M059J (cell line): ENCODE results near the gene CDC14A. TPM values are rescaled to one million over a fixed set of nuclear protein-coding genes. Genes with fewer than 3 reads are reported as not detected.

Source experiments
- DNase-seq: peaks from one replicate; pipeline ENCODE4 v3.0.0-alpha.2; 2012; ENCODE audit warnings: low read depth
- total RNA-seq: library from RNA; depleted of rRNA; stranded (reverse); fragments of >200 nt; shearing (Covaris generic); gene quantifications from 2 replicates; pipeline ENCODE4 v1.2.3, GENCODE V29; 2014; rRNA removed

Gene CDC14A
- total RNA-seq, 1 experiment from 2014 or later = 5.2 TPM

DNA sequence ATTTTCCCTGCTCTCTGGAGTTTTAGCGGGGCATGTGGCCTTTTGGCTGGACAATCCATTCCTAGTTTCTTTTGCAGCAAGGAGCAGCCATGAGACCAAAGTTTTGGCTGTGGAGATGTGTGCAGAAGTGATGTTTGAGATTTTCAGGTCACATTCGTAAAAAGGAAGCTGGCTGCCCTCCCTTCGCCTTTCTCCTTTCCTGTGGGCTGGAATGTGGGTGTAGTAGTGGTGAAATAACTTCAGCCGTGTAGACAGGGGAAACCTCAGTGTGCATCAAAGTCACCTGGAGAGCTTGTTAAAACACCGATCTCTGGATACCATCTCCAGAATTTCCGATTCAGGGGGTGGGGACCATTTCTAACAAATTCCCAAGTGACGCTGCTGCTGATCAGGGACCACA, 180.3 kb downstream of the CDC14A start:
- DNase-seq = no peak

DNA sequence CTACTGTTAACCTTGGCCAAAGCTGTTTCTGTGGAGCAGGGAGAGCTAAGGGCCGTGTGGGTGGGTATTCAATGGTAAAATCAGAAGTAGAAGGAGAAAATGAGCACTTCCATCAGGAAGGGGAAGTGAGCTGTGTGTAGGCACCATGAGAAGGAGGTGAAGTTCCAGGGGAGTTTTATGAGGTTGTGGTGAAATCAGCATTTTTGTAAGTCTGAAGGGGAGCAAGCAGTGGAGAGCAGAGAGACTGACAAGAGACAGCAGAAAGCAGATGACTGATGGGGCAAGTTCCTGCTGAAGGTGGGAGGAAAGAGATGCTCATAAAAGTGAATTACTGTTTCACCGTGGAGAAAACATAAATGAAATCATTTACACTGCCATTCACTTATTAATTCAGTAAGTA, 183.0 kb downstream of the CDC14A start:
- no peak for DNase-seq

DNA sequence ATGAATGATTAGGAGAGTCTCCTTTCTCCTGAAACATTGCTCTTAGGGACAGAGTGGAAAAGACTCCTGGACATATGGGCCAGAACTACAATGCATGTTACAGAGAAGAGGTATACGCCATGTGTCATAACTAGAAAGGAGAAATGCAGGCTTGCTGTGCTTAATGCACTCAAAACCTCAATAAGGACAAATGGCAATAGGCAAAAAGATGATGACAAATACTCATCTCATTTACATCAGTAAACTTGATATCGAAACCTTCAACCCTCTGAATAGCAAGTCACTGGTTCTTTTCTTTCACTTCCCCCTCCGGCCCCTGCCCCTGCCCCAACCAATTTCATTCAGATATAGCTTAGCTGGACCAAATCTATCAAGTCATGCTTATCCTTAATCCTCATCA, 183.7 kb downstream of the CDC14A start:
- no peak for DNase-seq

DNA sequence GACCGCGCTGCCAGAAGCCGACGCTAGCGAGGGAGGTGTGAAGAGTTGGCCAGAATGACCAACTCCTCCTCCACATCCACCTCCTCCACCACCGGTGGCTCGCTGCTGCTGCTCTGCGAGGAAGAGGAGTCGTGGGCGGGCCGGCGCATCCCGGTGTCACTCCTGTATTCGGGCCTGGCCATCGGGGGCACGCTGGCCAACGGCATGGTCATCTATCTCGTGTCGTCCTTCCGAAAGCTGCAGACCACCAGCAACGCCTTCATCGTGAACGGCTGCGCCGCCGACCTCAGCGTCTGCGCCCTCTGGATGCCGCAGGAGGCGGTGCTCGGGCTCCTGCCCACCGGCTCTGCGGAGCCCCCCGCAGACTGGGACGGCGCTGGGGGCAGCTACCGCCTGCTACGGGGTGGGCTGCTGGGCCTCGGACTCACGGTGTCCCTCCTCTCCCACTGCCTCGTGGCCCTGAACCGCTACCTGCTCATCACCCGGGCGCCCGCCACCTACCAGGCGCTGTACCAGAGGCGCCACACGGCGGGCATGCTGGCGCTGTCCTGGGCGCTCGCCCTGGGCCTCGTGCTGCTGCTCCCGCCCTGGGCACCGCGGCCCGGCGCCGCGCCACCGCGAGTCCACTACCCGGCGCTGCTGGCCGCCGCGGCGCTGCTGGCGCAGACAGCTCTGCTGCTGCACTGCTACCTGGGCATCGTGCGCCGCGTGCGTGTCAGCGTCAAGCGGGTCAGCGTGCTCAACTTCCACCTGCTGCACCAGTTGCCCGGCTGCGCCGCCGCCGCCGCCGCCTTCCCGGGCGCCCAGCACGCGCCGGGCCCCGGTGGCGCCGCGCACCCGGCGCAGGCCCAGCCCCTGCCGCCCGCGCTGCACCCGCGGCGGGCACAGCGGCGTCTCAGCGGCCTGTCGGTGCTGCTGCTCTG, 186.9 kb downstream of the CDC14A start:
- DNase-seq = peak; percentile 35

DNA sequence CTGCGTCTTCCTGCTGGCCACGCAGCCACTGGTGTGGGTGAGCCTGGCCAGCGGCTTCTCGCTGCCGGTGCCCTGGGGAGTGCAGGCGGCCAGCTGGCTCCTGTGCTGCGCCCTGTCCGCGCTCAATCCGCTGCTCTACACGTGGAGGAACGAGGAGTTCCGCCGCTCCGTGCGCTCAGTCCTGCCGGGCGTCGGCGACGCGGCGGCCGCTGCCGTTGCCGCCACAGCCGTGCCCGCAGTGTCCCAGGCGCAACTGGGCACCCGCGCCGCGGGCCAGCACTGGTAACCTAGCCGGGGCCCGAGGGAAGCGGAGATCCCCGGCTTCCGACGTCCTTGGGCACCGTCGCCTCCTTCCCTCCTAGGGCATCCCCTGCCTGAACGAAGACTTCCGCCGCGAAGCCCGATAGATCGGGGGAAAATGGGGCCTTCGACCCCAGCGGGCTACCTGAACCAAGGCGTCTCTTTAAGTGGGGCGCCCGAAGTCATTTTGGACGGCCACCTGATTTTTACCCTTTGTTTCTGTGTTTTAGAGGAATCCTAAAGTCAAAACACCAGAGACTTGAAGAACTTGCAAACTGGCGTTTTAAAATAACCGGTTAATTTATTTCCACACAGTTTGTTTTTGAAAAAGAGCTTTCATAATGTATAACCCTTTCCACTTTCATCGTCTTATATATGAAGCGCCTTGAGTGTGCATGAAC, 187.7 kb downstream of the CDC14A start:
- DNase-seq = peak; percentile 28

DNA sequence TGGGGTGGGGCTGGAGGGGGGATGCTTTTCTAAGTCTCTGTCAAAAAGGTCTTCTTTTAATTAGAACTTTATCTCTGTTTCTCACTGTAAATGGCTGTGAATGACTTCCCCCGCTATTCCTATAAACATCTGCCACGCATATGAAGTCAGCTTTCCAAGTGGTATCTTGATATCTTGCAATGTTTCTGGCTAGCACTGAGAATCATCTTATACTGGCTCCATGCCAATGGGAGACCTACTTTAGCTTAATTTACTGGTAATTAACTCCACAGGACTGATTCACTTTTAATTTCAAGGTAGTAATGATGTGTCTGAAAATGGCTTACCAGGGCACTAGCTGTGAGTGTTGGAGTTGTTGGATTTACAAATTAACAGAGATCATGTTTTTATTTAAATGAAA, 190.0 kb downstream of the CDC14A start:
- DNase-seq = no peak

DNA sequence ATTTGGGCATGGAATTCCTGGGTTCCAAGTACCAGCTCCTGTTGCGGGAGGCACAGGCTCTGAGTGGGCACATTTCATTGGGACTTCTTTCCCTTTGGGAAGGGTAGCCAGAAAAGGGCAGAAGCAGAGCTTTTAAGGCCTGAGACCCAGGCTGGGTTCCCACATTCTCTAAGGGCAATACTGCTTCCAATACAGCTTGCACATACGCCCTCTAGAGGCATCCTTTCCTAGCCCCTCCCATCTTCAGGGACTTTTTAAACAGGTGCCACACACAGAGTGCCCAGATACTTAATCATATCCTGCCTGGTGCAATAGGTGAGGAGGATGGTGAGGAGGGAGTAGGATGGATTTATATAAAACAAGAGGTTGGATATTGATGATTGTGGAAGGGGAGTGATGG, 191.3 kb downstream of the CDC14A start:
- DNase-seq = peak; percentile 20

DNA sequence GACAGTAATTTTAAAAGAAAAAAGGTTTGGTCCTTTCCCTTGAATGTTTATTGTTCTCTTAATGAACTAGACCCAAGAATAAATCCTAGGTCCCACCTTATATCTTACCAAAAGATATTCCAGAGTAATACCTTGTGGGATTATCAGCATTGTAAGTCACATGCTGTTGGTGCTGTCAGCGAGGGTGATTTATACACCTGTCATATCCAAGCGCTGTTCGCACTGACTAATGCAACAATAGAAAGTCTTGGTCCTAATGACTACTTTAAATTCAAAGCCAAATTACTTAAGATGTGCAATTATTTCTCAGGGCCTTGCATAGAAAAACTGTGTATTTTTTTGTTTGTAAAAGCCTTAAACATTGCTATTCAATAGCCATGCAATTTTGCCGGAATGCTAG, 192.5 kb downstream of the CDC14A start:
- no peak for DNase-seq

DNA sequence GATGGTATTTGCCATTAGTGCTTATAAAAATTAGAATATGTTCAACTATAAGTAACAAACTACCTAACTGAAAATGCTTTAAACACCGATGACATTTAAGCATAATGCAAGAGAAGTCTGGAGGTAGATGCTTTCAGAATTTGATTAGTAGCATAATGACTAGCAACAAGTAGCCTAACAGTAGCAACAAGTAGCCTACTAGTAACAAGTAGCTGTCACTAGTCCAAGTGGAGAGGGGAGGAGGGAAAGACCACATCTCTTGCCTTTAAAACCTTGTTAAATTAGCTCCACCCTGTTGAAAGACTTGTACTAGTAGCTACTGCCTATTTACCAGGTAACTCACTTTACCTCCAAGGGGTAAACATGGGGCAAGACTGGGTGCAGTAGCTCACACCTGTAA, 193.5 kb downstream of the CDC14A start:
- no peak for DNase-seq

DNA sequence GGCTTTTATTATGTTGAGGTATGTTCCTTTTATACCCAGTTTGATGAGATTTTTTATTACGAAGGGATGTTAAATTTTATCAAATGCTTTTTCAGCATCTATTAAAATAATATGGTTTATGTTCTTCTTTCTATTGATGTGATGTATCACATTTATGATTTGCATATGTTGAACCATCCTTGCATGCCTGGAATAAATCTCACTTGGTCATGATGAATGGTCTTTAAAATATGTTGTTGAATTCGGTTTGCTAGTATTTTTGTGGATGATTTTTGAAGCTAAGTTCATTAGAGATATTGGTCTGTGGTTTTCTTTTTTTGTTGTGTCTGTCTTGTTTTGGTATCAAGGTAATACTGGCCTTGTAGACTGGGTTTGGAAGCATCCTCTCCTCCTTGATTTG, 199.7 kb downstream of the CDC14A start:
- DNase-seq = no peak

DNA sequence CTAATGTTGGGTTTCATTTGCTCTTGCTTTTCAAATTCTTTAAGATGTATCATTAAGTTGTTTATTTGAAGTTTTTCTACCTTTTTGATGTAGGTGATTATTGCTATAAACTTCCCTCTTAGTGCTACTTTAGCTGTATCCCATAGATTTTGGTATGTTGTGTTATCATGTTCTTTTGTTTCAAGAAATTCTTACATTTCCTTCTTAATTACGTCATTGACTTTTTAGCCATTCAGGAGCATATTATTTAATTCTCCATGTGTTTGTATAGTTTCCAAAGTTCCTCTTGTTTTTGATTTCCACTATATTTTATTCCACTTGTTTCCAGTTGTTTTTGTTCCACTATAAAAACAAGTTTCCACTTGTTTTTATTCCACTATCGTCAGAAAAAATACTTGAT, 200.6 kb downstream of the CDC14A start:
- DNase-seq = no peak

DNA sequence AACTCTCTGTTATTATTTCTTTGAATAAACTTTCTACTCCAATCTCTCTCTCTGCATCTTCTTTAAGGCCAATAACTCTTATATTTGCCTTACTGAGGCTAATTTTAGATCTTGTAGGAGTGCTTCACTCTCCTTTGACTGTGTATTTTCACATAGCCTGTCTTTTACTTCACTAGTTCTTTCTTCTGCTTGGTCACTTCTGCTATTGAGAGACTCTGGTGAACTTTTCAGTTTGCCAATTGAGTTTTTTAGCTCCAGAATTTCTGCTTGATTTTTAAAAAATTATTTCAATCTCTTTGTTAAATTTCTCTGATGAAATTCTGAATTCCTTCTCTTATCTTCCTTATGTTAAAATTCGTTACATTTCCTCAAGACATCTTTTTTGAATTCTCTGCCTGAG, 203.9 kb downstream of the CDC14A start:
- DNase-seq = no peak

DNA sequence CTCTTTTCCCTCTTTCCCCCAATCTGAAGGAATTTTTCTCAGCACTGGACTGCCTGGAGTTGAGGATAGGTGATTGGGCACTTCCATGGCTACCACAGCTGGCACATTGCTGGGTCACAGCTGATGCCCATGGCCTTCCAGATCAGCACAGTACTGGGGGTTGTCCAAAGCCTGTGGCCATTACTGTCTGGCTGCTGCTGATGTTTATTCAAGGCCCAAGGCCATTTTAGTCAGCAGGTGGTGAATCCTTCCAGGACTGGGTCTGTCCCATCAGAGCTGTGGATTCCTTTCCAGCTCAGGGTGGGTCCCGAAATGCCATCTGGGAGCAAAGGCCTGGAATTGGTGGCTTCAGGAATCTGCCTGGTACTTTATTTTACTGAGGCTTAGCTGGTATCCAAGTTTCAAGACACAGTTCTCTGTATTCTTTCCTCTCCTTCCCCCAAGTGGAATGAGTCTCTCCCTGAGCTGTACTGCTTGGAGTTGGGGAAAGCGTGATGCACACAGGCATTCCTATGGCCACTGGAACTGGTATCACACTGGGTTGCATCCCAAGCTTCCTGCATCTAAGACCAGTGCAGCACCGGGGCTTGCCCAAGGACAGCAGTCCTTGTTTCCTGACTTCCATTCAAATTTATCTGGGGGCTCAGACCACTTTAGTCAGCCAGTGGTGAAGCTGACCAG, 204.8 kb downstream of the CDC14A start:
- DNase-seq = no peak

DNA sequence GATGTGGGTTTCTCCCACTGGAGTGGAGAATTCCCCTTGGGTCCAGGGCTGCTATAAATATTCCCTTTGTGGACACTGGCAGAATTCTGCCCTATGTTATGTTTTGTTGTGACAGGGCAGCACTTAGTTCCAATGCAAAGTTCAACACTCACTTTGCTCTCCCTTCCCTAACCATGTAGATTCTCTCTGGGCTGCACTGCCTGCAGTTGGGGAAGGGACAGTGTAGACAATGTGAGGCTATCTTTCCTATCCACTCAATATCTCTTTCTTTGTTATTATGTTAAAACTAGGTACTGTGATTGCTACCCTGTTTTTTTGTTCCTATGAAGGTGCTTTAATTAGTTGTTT, 205.3 kb downstream of the CDC14A start:
- DNase-seq = no peak

DNA sequence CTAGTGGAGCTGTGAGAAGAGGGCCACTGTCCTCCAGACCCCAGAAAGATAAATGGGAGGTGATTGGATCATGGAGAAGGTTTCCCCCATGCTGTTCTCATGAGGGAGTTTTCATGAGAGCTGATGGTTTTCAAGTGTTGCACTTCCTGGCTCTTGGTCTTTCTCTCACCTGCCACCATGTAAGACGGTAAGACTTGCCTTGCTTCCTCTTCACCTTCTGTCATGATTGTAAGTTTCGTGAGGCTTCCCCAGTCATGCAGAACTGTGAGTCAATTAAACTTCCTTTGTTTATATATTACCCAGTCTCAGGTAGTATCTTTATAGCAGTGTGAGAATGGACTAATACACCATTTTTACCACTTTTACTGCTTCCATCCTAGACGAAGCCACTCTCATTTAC, 213.2 kb downstream of the CDC14A start:
- DNase-seq = no peak

DNA sequence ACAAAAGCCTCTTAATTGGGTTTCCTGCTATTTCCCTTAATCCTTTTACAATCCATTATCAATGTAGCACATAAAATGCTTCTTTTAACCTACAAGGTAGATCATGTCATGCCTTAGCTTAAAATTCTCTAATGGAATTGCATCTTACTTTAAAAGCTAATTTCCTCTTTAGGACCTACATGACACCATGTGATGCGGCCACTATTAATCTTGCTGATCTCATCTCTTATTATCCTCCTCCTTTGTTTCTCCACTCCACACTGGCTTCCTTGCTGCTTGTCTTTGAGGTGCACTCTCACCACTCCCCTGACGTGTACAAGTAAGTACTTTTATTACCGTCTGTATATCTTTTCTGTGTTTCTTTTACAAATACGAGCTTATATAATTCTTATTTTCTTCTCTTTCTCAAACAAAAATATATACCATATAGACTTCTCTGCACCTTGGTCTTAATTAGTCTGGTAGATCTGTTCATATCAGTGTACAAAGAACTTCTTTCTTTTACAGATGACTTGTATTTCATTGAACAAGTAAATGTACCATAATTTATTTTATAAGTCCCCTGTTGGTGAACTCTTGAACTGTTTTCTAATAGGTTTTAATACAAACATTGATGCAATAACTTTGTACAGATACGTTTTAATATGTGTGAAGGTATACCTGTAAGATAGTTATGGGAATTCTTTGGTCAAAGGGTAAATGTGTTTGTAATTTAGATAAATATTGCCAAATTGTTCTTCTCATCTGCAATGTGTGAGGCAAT, 213.8 kb downstream of the CDC14A start:
- no peak for DNase-seq

DNA sequence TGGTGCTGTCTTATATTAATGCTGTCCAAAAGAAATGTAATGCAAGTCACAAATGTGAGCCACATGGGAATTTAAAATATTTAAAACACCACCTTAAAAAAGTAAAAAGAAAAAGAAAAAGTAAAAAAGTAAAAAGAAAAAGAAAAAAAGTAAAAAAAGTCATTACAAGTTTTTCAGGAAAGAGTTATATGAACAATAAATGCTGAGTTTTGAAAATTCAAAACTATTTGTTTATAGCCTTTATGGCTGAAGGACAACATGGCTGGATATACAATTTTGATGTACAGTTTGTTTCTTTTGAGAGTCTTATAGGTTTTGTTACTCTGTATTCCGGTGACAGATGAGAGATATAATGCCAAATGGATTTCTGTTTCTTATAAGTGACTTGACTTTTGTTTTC, 214.8 kb downstream of the CDC14A start:
- DNase-seq = no peak

Other genes with a start within 250 kb of the CDC14A start
- gene SASS6, start 219.6 kb upstream of the CDC14A start, total RNA-seq = 9.4 and 10.1 TPM in 2 replicates
- gene TRMT13, start 219.3 kb upstream of the CDC14A start, total RNA-seq = 4.4 and 12.2 TPM in 2 replicates
- gene LRRC39, start 174.2 kb upstream of the CDC14A start, total RNA-seq = 0.07 and 0.20 TPM in 2 replicates
- 3.8 and 6.6 TPM in 2 replicates for gene DBT, start 102.7 kb upstream of the CDC14A start, total RNA-seq
- 45.5 and 52.7 TPM in 2 replicates for gene RTCA, start 86.3 kb upstream of the CDC14A start, total RNA-seq
- gene GPR88, start 185.6 kb downstream of the CDC14A start, total RNA-seq = not detected in 2 replicates